LNCAP (cell line): ENCODE data around the gene IL32.

ENCODE experiments used
- CTCF ChIP-seq: fragments of 450-650 bp; IDR thresholded peaks from 2 replicates; pipeline ENCODE4 v1.5.1; 2017; ENCODE audit warnings: mild to moderate bottlenecking

IL32 gene

GRCh38 chr16:3115003-3115402 is 49.6 kb downstream of the IL32 start:
- no peak for TF ChIP-seq CTCF

- no peak for TF ChIP-seq CTCF
Observed at GRCh38 chr16:3115561-3115960, 50.1 kb downstream of the IL32 start.

GRCh38 chr16:3118204-3118790 is 52.9 kb downstream of the IL32 start:
- TF ChIP-seq CTCF: no peak

- no peak for TF ChIP-seq CTCF
Observed at GRCh38 chr16:3118846-3119245, 53.4 kb downstream of the IL32 start.
